Activated B cell treated with CpG ODN at 0.5 μM for 24 hours (primary cell): Measurements from ENCODE around the gene NUP50. TPM values are rescaled to one million over a fixed set of nuclear protein-coding genes. Genes with fewer than 3 reads are reported as not detected.

Source experiments
- ATAC-seq: fragments of 200-7000 bp; cut with Tn5 transposase; one replicate; pipeline ENCODE4 v1.10.0; 2021; ENCODE audit warnings: low read depth, mild to moderate bottlenecking, moderate library complexity
- CTCF ChIA-PET: fragments of 350-600 bp; sonication (Branson Sonifier 250); formaldehyde crosslinking; loops from one replicate; lab custom pipeline; 2021; ENCODE audit warnings: antibody characterized with exemption; lab: Charles Lee
- POLR2A ChIA-PET: fragments of 350-600 bp; sonication (Branson Sonifier 250); formaldehyde crosslinking; loops from one replicate; lab custom pipeline; 2021; ENCODE audit warnings: antibody characterized with exemption; lab: Charles Lee
- DNase-seq: peaks from one replicate; pipeline ENCODE4 v3.0.0; 2022
- H3K27ac Mint-ChIP-seq: one replicate; pipeline ENCODE4 v1.8.0; 2020; ENCODE audit warnings: mixed read lengths
- H3K27me3 Mint-ChIP-seq: one replicate; pipeline ENCODE4 v1.8.0; 2021; ENCODE audit warnings: mixed read lengths
- H3K36me3 Mint-ChIP-seq: one replicate; pipeline ENCODE4 v1.8.0; 2021; ENCODE audit warnings: low read depth, mixed read lengths
- H3K4me1 Mint-ChIP-seq: one replicate; pipeline ENCODE4 v1.8.0; 2021; ENCODE audit warnings: mixed read lengths
- H3K4me3 Mint-ChIP-seq: one replicate; pipeline ENCODE4 v1.8.0; 2020; ENCODE audit warnings: mild to moderate bottlenecking, mixed read lengths
- H3K9me3 Mint-ChIP-seq: one replicate; pipeline ENCODE4 v1.8.0; 2020; ENCODE audit warnings: mixed read lengths
- CTCF ChIP-seq: fragments of 200-600 bp; IDR thresholded peaks from one replicate; pipeline ENCODE4 v1.8.0; 2022; ENCODE audit warnings: antibody characterized with exemption, mild to moderate bottlenecking
- intact Hi-C: fragments of 100-400 bp; cut with micrococcal nuclease; formaldehyde crosslinking; loops from one replicate; pipeline ENCODE4 v1.15.1; 2024
- total RNA-seq: library from RNA; stranded (reverse); gene quantifications from 2 replicates; pipeline ENCODE4 v1.2.3, GENCODE V29; 2022

The NUP50 gene
- total RNA-seq, 1 donor from 2014 or later: 112 TPM

GRCh38 chr22:45134313-45134712 is 29.4 kb upstream of the NUP50 start:
- intact Hi-C loops: no loop called here
- no peak for ATAC-seq
- CTCF ChIA-PET: no interaction called here
- Mint-ChIP-seq H3K4me3 (no peak overlapping the region), H3K27me3 (no peaks in the 10 kb centered on the region), H3K27ac (no peak overlapping the region), H3K9me3 (peaks cover 8% of the 10 kb centered on the region), H3K4me1 (peaks cover 26% of the 10 kb centered on the region), H3K36me3 (peaks cover 24% of the 10 kb centered on the region)
- DNase-seq: no peak
- POLR2A ChIA-PET: no interaction called here
- no peak for TF ChIP-seq CTCF

- no peak overlapping the region for H3K27ac Mint-ChIP-seq
- ChIA-PET CTCF (no interaction called here), POLR2A (no interaction called here)
- no peak for DNase-seq
- peaks cover 8% of the 10 kb centered on the region for H3K4me1 Mint-ChIP-seq
- TF ChIP-seq CTCF: no peak
- no peak for ATAC-seq
- H3K36me3 Mint-ChIP-seq: peaks cover 26% of the 10 kb centered on the region
- H3K9me3 Mint-ChIP-seq: peaks cover 8% of the 10 kb centered on the region
- no peaks in the 10 kb centered on the region for H3K27me3 Mint-ChIP-seq
- intact Hi-C loops: no loop called here
- no peak overlapping the region for H3K4me3 Mint-ChIP-seq
Observed at GRCh38 chr22:45136594-45136993, 27.1 kb upstream of the NUP50 start.

GRCh38 chr22:45139693-45140092 is 24.0 kb upstream of the NUP50 start:
- Mint-ChIP-seq H3K4me3 (no peak overlapping the region), H3K36me3 (peaks cover 12% of the 10 kb centered on the region), H3K27ac (no peak overlapping the region), H3K4me1 (no peaks in the 10 kb centered on the region), H3K9me3 (no peaks in the 10 kb centered on the region), H3K27me3 (no peaks in the 10 kb centered on the region)
- ChIA-PET POLR2A (no interaction called here), CTCF (no interaction called here)
- TF ChIP-seq CTCF: no peak
- intact Hi-C loops: no loop called here
- DNase-seq (no peak), ATAC-seq (no peak)

- ATAC-seq: no peak
- no peak for TF ChIP-seq CTCF
- ChIA-PET POLR2A (no interaction called here), CTCF (no interaction called here)
- no peak for DNase-seq
- Mint-ChIP-seq H3K9me3 (no peaks in the 10 kb centered on the region), H3K4me3 (no peak overlapping the region), H3K27me3 (no peaks in the 10 kb centered on the region), H3K4me1 (no peaks in the 10 kb centered on the region), H3K36me3 (peaks cover 4% of the 10 kb centered on the region), H3K27ac (no peak overlapping the region)
- intact Hi-C loops: no loop called here
Observed at GRCh38 chr22:45142376-45142775, 21.3 kb upstream of the NUP50 start.

GRCh38 chr22:45144916-45145315 is 18.8 kb upstream of the NUP50 start:
- Mint-ChIP-seq H3K9me3 (no peaks in the 10 kb centered on the region), H3K36me3 (peaks cover 9% of the 10 kb centered on the region), H3K27me3 (no peaks in the 10 kb centered on the region), H3K4me3 (no peak overlapping the region), H3K4me1 (no peaks in the 10 kb centered on the region), H3K27ac (no peak overlapping the region)
- TF ChIP-seq CTCF: no peak
- DNase-seq (no peak), ATAC-seq (no peak)
- POLR2A ChIA-PET: no interaction called here
- intact Hi-C loops: no loop called here
- CTCF ChIA-PET: no interaction called here
